Neutrophil (primary cell): Measurements from ENCODE around the gene CAPZA2.

Source experiments
- H3K27ac ChIP-seq: fragments of 200-600 bp; sonication (generic); 2 replicates; pipeline ENCODE4 v1.5.1; 2016; ENCODE audit warnings: mild to moderate bottlenecking, moderate library complexity
- H3K27me3 ChIP-seq: fragments of 200-600 bp; sonication (generic); 2 replicates; pipeline ENCODE4 v1.6.0; 2016; ENCODE audit warnings: mild to moderate bottlenecking
- H3K36me3 ChIP-seq: fragments of 200-600 bp; sonication (generic); 2 replicates; pipeline ENCODE4 v1.5.1; 2017
- H3K4me1 ChIP-seq, 2 experiments: fragments of 200-600 bp in 1 of 2; sonication (generic) in 1 of 2; 1 replicate in 1 of 2; 2 replicates in 1 of 2; pipeline versions ENCODE4 v1.5.1 to v1.6.1; 2013 to 2016; ENCODE audit warnings: low read depth in 1 of 2, low read length in 1 of 2, mild to moderate bottlenecking in 1 of 2, moderate library complexity in 1 of 2; ENCODE audit not compliant: control insufficient read depth in 1 of 2, insufficient read depth in 1 of 2
- H3K4me3 ChIP-seq, 2 experiments: fragments of 200-600 bp in 1 of 2; sonication (generic) in 1 of 2; 1 replicate in 1 of 2; 2 replicates in 1 of 2; pipeline ENCODE4 v1.5.1; 2013 to 2016; ENCODE audit warnings: low read depth in 1 of 2, low read length in 1 of 2, mild to moderate bottlenecking in 1 of 2, moderate library complexity in 1 of 2
- H3K9me3 ChIP-seq: fragments of 200-600 bp; sonication (generic); 2 replicates; pipeline ENCODE4 v1.5.1; 2016
- TF ChIP-seq, protein P1 (sequence below): fragments of 200-600 bp; sonication (generic); IDR thresholded peaks from 2 replicates; pipeline ENCODE4 v1.5.1; 2016; ENCODE audit warnings: antibody characterized with exemption

The CAPZA2 gene

DNA sequence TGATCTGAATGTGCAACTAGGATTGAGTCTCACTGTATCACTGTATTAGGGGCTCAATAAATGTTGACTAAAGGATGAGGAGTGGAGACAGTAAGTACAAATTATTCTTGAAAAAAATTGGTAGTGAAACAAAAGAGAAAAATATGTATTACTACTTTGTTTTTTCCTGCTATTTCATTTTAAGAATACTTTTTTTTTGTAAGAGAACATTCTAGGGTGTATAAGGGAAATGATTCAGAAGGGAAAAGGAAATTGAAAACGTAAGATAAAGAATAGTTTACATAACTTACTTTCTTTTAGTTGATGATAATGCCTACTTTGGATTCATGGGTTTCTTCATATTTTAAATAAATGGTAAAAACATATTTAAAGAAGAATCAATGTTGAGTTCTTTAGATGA is 9.6 kb downstream of the CAPZA2 start:
- Histone ChIP-seq H3K36me3 (peaks cover 13% of the 10 kb centered on the region), H3K27ac (no peak overlapping the region), H3K4me3 (no peak overlapping the region), H3K27me3 (no peaks in the 10 kb centered on the region), H3K4me1 (peaks cover 6 to 28% of the 10 kb centered on the region in 2 experiments), H3K9me3 (no peaks in the 10 kb centered on the region)
- TF ChIP-seq, protein P1, sequence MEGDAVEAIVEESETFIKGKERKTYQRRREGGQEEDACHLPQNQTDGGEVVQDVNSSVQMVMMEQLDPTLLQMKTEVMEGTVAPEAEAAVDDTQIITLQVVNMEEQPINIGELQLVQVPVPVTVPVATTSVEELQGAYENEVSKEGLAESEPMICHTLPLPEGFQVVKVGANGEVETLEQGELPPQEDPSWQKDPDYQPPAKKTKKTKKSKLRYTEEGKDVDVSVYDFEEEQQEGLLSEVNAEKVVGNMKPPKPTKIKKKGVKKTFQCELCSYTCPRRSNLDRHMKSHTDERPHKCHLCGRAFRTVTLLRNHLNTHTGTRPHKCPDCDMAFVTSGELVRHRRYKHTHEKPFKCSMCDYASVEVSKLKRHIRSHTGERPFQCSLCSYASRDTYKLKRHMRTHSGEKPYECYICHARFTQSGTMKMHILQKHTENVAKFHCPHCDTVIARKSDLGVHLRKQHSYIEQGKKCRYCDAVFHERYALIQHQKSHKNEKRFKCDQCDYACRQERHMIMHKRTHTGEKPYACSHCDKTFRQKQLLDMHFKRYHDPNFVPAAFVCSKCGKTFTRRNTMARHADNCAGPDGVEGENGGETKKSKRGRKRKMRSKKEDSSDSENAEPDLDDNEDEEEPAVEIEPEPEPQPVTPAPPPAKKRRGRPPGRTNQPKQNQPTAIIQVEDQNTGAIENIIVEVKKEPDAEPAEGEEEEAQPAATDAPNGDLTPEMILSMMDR = no peak

DNA sequence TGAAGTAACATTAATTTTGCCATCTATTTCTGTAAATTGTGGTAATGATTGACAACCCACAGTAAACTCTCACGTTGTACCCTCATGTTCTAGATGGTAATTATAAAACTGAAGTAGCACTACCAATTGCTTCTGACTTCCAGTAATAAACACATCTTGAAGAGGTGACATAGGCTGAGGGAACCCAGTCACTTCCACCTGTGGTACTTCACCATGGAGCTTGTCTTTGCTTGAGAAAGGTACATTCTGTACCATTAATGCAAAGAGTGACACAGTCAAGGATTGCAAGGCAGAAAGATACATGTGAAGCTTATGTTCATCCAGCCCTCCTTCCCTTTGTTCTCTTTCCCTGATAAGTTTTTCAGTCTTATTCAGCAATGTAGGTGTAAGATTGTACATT is 11.2 kb downstream of the CAPZA2 start:
- H3K4me1 ChIP-seq = peaks cover 6 to 24% of the 10 kb centered on the region in 2 experiments
- peak overlapping the region; percentile 1 for H3K27ac ChIP-seq
- no peak overlapping the region for H3K4me3 ChIP-seq
- H3K27me3 ChIP-seq = no peaks in the 10 kb centered on the region
- TF ChIP-seq, protein P1 = no peak
- no peaks in the 10 kb centered on the region for H3K9me3 ChIP-seq
- H3K36me3 ChIP-seq = peaks cover 13% of the 10 kb centered on the region

GRCh38 chr7:116876664-116877442 is 14.5 kb downstream of the CAPZA2 start:
- H3K27me3 ChIP-seq = no peaks in the 10 kb centered on the region
- H3K9me3 ChIP-seq = no peaks in the 10 kb centered on the region
- H3K27ac ChIP-seq = peak overlapping the region; percentile 23
- peaks cover 1 to 9% of the 10 kb centered on the region in 2 experiments for H3K4me1 ChIP-seq
- H3K4me3 ChIP-seq = no peak overlapping the region
- peaks cover 13% of the 10 kb centered on the region for H3K36me3 ChIP-seq
- TF ChIP-seq, protein P1 = no peak

GRCh38 chr7:116877443-116878217 is 15.2 kb downstream of the CAPZA2 start:
- Histone ChIP-seq H3K9me3 (no peaks in the 10 kb centered on the region), H3K27me3 (no peaks in the 10 kb centered on the region), H3K4me3 (no peak overlapping the region), H3K36me3 (peaks cover 13% of the 10 kb centered on the region), H3K4me1 (peaks cover 0 to 9% of the 10 kb centered on the region in 2 experiments), H3K27ac (peak overlapping the region; percentile 23)
- TF ChIP-seq, protein P1 = no peak

DNA sequence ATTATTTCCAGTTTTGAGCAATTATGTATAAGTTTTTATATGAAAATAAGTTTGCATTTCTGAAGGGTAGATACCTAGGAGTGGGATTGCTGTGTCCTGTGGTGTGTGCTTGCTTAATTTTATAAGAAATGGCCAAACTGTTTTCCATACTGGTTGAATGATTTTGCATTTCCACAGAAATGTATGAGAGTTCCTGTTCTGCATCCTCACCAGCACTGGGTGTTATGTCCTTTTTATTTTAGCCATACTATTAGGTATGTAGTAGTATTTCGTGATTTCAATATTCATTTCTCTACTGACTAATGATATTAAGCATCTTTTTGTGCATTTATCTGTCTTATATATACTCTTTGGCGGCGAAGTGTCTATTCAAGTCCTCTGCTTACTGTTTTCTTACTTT is 22.3 kb downstream of the CAPZA2 start:
- TF ChIP-seq, protein P1 = no peak
- no peaks in the 10 kb centered on the region for H3K9me3 ChIP-seq
- peaks cover 28% of the 10 kb centered on the region for H3K36me3 ChIP-seq
- peaks cover 3 to 11% of the 10 kb centered on the region in 2 experiments for H3K4me1 ChIP-seq
- H3K27me3 ChIP-seq = no peaks in the 10 kb centered on the region
- no peak overlapping the region for H3K27ac ChIP-seq
- no peak overlapping the region for H3K4me3 ChIP-seq
